22Rv1 (cell line): ENCODE data around the gene CCL28.

Source experiments
- H3K27ac ChIP-seq: fragments of 450-650 bp; 2 replicates; pipeline ENCODE4 v1.5.1; 2017
- CTCF ChIP-seq: fragments of 450-650 bp; IDR thresholded peaks from 2 replicates; pipeline ENCODE4 v1.5.1; 2017; ENCODE audit warnings: mild to moderate bottlenecking
- ZFX ChIP-seq: fragments of 450-650 bp; IDR thresholded peaks from 2 replicates; pipeline ENCODE4 v1.6.1; 2017; ENCODE audit warnings: antibody characterized with exemption, borderline replicate concordance

CCL28 gene

DNA sequence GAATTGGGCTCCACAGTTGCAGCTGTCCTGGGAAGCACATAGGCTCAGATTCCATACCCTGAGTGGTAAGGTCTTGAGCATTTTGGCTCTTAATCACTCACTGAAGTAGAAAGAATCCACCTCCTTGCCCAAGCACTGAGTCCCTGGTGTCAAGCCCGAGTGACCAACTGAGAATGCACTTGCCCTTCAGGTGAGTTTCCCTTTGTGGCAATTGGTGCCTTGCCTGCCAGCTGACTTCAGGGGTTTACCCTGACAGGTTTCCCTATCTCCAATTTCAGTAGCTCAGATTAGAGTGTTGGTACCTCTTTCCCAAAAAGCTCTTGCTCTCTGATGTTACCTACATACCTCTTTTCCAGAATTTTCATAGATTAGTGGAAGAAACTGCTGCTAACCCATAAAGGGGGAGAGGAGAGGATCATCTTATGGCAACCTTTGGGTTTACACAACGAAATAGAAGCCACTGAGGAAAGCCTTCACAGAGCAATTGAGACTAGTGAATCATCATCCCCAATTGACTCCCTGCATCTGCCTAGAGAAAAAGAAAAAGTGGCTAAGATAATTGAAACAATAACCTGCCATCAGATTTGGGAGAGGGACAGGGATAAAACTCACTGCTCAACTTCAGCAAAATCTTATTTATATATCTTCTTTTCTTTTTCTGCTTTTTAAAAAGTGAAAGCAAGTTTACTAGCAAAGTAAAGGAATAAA, 48.6 kb downstream of the CCL28 start:
- TF ChIP-seq CTCF (no peak), ZFX (no peak)
- H3K27ac ChIP-seq = no peak overlapping the region

DNA sequence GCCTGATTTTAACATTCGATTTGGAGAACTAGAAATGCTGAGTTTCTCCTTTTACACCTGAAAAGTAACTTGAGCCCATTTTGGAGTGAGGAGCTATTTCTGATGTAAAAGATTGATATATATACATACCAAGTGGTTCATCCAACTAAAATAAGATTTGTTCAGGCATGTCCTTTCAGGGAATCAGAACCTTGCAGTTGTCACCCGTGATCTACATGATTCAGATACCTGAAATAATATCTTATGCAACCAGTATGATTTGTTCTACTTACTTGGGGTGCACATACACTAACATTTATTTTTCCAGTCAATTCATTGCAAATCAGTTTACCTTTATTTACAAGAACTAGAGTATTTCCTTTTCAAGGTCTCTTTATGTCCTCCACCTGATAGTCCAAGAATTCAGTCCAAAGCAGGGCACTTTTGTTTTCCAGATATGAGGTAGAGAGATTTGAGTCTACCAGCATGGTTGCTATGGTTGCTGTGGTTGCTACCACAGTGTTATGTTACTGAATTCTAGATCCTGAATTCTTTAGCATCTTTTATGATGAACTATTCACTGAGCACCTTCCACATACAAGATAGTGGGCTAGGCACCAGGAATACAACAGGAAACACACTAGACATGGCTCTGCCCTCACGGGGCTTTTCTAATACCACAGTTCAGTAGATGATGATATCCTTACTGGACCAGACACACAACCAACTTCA, 49.3 kb downstream of the CCL28 start:
- TF ChIP-seq CTCF (no peak), ZFX (no peak)
- H3K27ac ChIP-seq = no peak overlapping the region

DNA sequence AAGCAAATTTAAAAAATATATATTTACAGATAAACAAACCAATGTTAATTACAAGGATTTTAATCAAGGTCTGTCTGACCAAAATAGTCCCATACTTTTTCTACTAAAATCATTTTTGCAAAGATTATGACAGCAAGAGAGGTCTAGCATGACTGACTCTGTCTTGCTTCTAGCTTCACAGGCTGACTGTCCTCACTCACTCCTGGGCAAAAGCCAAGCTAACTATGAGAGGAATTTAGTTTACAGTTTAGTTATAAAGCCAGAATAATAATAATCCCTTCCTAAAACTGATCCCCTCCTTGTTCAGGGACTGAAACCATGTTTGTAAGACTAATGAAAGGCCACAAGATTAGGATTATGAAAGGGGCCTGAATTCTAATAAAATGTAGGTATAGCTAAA, 53.5 kb downstream of the CCL28 start:
- no peak overlapping the region for H3K27ac ChIP-seq
- no peak for TF ChIP-seq CTCF
- TF ChIP-seq ZFX = no peak

DNA sequence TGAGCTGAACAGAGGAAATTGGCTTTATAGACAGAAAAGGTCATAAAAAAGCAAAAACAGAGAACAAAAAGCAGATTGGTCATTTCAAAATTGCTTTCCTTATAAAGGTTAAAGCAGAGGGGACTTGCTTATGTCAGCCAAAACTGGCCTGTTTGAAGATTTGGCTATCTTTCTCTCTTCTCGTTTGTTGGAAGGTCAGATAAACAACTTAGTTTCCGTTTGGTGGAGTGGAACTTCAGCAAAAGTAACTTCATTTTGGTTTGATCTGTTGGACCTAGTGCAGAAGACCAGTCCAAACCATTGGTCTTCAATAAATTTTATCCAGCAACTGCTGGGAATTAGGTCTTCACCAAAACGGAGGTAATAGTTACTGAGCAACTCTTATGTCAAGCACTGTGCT, 53.9 kb downstream of the CCL28 start:
- no peak overlapping the region for H3K27ac ChIP-seq
- no peak for TF ChIP-seq ZFX
- TF ChIP-seq CTCF = no peak

DNA sequence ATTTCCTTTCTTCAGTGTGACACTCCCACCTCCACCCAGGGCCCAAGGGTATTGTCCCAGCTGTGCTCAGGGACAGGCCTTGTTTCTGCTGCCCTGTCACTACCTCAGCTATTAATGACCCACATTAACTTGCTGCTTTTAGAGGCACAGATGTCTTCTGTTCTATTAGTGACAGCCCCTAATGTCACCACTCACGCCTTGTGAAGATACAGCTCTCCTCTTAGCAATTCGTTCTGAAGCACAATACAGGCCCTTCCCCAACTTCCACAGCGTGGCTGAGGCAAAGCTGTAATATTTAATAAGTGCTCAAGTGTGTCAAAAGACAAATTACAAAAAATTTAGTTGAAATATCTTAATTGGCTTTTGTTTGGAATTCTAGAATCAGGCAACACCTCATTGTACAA, 54.3 kb downstream of the CCL28 start:
- no peak overlapping the region for H3K27ac ChIP-seq
- no peak for TF ChIP-seq ZFX
- TF ChIP-seq CTCF = no peak

DNA sequence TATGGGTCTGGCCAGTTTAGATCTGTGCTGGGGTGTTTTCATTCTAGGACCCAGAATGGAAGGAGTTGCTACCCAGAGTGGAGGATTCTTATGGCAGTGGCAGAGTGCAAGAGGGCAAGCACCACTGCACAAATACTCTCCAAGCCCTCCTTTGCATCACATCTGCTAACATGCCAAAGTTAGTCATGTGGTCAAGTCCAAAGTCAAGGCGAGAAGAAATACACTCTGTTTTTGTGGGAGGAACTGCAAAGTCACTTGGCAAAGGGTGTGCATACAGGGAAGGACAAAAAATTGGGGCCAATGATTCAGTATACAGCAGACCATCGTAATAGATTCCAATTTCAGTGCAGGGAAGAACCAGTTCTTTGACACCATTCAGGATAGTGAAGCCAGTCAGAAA, 55.1 kb downstream of the CCL28 start:
- TF ChIP-seq CTCF = no peak
- TF ChIP-seq ZFX = no peak
- H3K27ac ChIP-seq = no peak overlapping the region

- TF ChIP-seq ZFX = no peak
- TF ChIP-seq CTCF = no peak
- H3K27ac ChIP-seq = no peak overlapping the region
Observed at GRCh38 chr5:43354774-43355173, 57.4 kb downstream of the CCL28 start.
